Colonic mucosa (tissue), 4 donors: ENCODE measurements around the gene FXYD3. TPM values are rescaled to one million over a fixed set of nuclear protein-coding genes. Genes with fewer than 3 reads are reported as not detected.

Experiments
- DNase-seq: peaks from one replicate; pipeline ENCODE4 v3.0.0-alpha.2; 2020
- H3K27ac ChIP-seq: fragments of 200-600 bp; one replicate; pipeline ENCODE4 v1.8.0; 2021
- H3K27me3 ChIP-seq: fragments of 200-600 bp; one replicate; pipeline ENCODE4 v1.8.0; 2021
- H3K36me3 ChIP-seq: fragments of 200-600 bp; one replicate; pipeline ENCODE4 v1.8.0; 2021
- H3K4me1 ChIP-seq: fragments of 200-600 bp; one replicate; pipeline ENCODE4 v1.8.0; 2021; ENCODE audit warnings: mild to moderate bottlenecking
- H3K4me3 ChIP-seq: fragments of 200-600 bp; one replicate; pipeline ENCODE4 v1.8.0; 2021
- H3K9ac ChIP-seq, 2 donors: one replicate each; pipeline ENCODE4 v1.7.0; 2013; ENCODE audit warnings: control low read depth in 2 of 2, low read depth in 2 of 2, low read length in 2 of 2
- H3K9me3 ChIP-seq: fragments of 200-600 bp; one replicate; pipeline ENCODE4 v1.8.0; 2021
- CTCF ChIP-seq: fragments of 200-600 bp; IDR thresholded peaks from one replicate; pipeline ENCODE4 v1.8.0; 2022; ENCODE audit warnings: antibody characterized with exemption, mild to moderate bottlenecking
- intact Hi-C: fragments of 100-400 bp; cut with DNase I; formaldehyde crosslinking; loops from one replicate; pipeline ENCODE4 v1.14.1; 2022
- total RNA-seq, 2 donors: library from RNA; stranded (reverse); fragmentation: NEBNext Ultra II Directional in 1 of 2; extraction: Animal tissue kit (Norgen Biotek cat#: 25700) in 1 of 2; gene quantifications; one replicate each; pipeline ENCODE4 v1.2.1, GENCODE V29; 2021
- donor health status: healthy.
- donor health status: DM: no; HTN: no; CAD: no.
- donor health status: DM: no; HTN: no; CAD: no.

The FXYD3 gene
- total RNA-seq, 2 donors from 2014 or later: 1,386 to 2,836 TPM

GRCh38 chr19:35116072-35116801, 614 bp downstream of the FXYD3 start:
- peaks cover 3% of the 10 kb centered on the region for H3K4me1 ChIP-seq
- intact Hi-C loops: no loop called here

GRCh38 chr19:35117116-35117515, 1.5 kb downstream of the FXYD3 start:
- Histone ChIP-seq H3K4me1 (peaks cover 3% of the 10 kb centered on the region), H3K36me3 (no peaks in the 10 kb centered on the region), H3K9me3 (no peaks in the 10 kb centered on the region), H3K27ac (peak overlapping the region; percentile 92), H3K27me3 (no peaks in the 10 kb centered on the region), H3K4me3 (peak overlapping the region; percentile 53), H3K9ac (peak overlapping the region; percentile 85 to 97)
- TF ChIP-seq CTCF: no peak
- no peak for DNase-seq
- intact Hi-C loops: no loop called here

More at GRCh38 chr19:35116072-35116801, 614 bp downstream of the FXYD3 start:
- Histone ChIP-seq H3K27ac (peak overlapping the region; percentile 92), H3K4me3 (peak overlapping the region; percentile 53), H3K36me3 (no peaks in the 10 kb centered on the region), H3K9ac (peak overlapping the region; percentile 85 to 97), H3K9me3 (no peaks in the 10 kb centered on the region), H3K27me3 (no peaks in the 10 kb centered on the region)
- no peak for TF ChIP-seq CTCF
- peak; percentile 86 for DNase-seq

GRCh38 chr19:35117799-35118198, 2.2 kb downstream of the FXYD3 start:
- DNase-seq: peak; percentile 65
- H3K4me1 ChIP-seq: peaks cover 7% of the 10 kb centered on the region
- no peaks in the 10 kb centered on the region for H3K9me3 ChIP-seq
- no peaks in the 10 kb centered on the region for H3K36me3 ChIP-seq
- H3K27me3 ChIP-seq: no peaks in the 10 kb centered on the region
- H3K27ac ChIP-seq: peak overlapping the region; percentile 92
- H3K9ac ChIP-seq: peak overlapping the region in 1 of 2 donors; percentile 97
- peak overlapping the region; percentile 53 for H3K4me3 ChIP-seq
- intact Hi-C loops: no loop called here
- no peak for TF ChIP-seq CTCF

- peak; percentile 69 for DNase-seq
- H3K27me3 ChIP-seq: no peaks in the 10 kb centered on the region
- intact Hi-C loops: no loop called here
- H3K36me3 ChIP-seq: no peaks in the 10 kb centered on the region
- H3K4me3 ChIP-seq: peak overlapping the region; percentile 53
- TF ChIP-seq CTCF: no peak
- H3K9ac ChIP-seq: peak overlapping the region; percentile 73 to 97
- peak overlapping the region; percentile 92 for H3K27ac ChIP-seq
- peaks cover 8% of the 10 kb centered on the region for H3K4me1 ChIP-seq
- no peaks in the 10 kb centered on the region for H3K9me3 ChIP-seq
These were observed 2.8 kb downstream of the FXYD3 start for GRCh38 chr19:35118268-35119020.

GRCh38 chr19:35119091-35119490, 3.5 kb downstream of the FXYD3 start:
- Histone ChIP-seq H3K4me3 (peak overlapping the region; percentile 53), H3K9me3 (no peaks in the 10 kb centered on the region), H3K27ac (peak overlapping the region; percentile 92), H3K4me1 (peaks cover 8% of the 10 kb centered on the region), H3K9ac (peak overlapping the region; percentile 73 to 97), H3K27me3 (no peaks in the 10 kb centered on the region), H3K36me3 (no peaks in the 10 kb centered on the region)
- intact Hi-C loops: no loop called here
- no peak for TF ChIP-seq CTCF
- DNase-seq: no peak
